SK-N-DZ (cell line): ENCODE measurements around the gene PGA4. TPM values are rescaled to one million over a fixed set of nuclear protein-coding genes. Genes with fewer than 3 reads are reported as not detected.
"Not testable (repeated sequence)": the region's sequence is repeated elsewhere in the genome, so short reads cannot be mapped to it uniquely, and the experiment has no call there.

Experiments used
- DNase-seq: peaks from one replicate; pipeline ENCODE4 v3.0.0-alpha.2; 2015; ENCODE audit warnings: low spot score
- polyA plus RNA-seq, 2 experiments: library from polyadenylated mRNA; depleted of rRNA; stranded (reverse); fragments of >200 nt; gene quantifications; 2 replicates each; pipeline ENCODE4 v1.2.3, GENCODE V29; 2014

The PGA4 gene
- not detected in 2 replicates for polyA plus RNA-seq (2014; cell fraction: cytosol; rRNA removed)
- polyA plus RNA-seq (2014; cell fraction: nucleus; rRNA removed), result not detected in 2 replicates

DNA sequence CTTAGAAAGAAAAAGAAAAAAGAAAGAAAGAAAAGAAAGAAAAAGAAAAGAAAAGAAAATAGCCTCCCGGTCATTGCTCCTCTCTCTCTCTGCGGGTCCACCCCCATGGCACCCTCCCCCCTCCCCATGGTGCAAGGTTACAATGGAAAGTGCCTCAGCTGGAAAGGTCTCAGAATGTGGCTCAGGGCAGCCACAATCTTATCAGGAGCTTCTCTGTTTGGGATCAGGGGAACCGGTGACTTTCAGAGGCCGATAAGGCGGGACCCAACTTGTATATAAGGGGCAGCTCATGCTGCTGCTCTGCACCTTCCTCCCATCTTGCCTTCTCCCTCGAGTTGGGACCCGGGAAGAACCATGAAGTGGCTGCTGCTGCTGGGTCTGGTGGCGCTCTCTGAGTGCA is at the start of gene PGA4:
Gene PGA4 (plus strand): TSS at position 301 of the 400 bp plus-strand sequence. CDS start 54 bp downstream, at position 355.
- not testable (repeated sequence) for DNase-seq

DNA sequence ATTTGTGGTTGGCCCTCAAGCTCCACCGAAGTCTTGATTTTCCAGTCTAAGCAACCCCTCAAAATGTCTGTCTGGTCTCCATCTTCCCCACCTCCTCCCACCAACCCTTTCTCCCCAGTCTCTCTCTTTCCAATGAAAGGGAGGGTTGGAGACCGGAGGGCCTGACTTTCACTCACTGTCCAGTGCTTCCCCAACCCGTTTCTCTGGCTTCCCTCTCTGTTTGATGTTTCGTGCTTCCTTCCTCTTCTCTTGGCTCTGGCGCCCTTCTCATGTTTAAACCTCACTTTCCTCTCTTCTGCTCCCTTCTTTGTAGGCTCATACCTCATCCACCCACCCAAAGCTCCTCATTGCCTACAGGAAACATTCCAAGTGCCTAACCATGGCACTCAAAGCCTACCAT is 49.8 kb upstream of the PGA4 start:
- no peak for DNase-seq

DNA sequence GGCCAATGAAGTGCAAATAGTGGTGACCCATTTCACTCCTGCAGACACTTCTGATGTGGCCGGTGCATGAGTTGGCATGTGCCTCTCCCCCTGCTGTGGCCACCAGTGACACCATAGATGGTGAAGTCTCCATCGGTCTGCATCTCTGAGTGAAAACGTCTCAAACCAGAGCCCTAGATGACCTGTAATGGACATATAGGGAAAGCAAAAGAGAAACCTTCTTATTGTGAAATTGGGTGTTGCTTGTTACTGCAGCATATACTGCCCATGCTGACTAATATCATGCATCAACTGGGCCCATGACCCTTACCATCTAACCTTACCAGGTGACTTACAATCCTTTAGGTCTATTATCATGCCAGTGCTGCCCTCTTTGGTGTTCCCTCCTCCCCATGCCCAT is 49.3 kb upstream of the PGA4 start:
- DNase-seq, result no peak

GRCh38 chr11:61173456-61173855 is 48.7 kb upstream of the PGA4 start:
- peak; percentile 26 for DNase-seq

- DNase-seq, result no peak
These were observed 47.9 kb upstream of the PGA4 start for GRCh38 chr11:61174273-61174672.

DNA sequence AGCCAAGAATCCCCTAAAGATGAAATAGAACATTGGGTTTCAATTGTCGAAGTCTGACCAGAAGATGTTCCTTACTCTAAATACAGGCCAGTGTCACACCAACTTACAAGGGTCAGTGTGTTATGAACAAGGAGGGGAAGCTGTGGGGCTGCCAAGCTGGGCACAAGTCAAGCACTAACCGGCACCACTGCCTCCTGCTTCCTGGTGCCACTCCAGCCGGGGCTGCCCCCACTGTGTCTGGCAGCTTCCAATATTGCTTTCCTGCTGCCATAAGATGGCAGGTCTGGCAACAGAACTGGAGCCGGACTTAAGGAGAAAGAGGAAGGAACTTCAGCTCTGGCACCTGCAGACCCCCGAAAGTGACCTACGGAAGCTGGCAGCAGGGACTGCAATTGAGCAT is 47.2 kb upstream of the PGA4 start:
- no peak for DNase-seq

DNA sequence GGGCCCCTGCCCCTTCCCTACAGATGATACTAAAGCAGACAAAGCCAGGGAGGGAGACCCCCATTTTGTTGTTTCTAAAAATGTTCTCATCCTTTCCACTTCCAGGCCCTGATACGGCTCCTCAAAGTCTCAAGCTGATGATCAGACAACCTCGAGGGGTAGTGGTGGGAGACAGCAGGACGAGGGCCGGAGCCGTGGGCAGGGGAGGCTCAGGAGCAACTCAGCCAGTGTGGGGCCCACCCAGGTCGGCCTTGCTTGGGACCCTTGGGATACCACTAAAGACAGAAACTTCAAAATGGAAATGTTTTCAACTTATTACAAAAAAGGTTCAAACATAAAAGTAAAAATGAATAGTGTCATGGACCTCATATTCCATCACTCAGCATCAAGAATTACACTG is 45.7 kb upstream of the PGA4 start:
- DNase-seq, result no peak

- not testable (repeated sequence) for DNase-seq
These were observed 41.9 kb upstream of the PGA4 start for GRCh38 chr11:61180205-61180604.

DNA sequence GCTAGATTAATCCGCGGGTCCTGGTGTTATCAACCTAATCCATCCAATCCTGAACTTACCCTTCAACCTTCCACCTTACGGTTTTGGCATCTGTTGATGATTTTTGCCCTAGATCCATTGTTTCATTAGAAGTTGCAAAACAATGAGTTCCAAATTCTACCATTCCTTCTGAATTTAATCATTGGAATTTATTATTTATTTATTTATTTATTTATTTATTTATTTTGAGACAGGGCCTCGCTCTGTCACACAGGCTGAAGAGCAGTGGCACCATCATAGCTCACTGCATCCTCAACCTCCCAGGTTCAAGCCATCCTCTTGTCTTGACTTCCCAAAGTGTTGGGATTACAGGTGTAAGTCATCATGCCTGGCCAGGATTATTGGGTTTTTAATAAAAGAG is 40.7 kb upstream of the PGA4 start:
- no peak for DNase-seq

GRCh38 chr11:61183645-61184044 is 38.5 kb upstream of the PGA4 start:
- DNase-seq, result no peak

DNA sequence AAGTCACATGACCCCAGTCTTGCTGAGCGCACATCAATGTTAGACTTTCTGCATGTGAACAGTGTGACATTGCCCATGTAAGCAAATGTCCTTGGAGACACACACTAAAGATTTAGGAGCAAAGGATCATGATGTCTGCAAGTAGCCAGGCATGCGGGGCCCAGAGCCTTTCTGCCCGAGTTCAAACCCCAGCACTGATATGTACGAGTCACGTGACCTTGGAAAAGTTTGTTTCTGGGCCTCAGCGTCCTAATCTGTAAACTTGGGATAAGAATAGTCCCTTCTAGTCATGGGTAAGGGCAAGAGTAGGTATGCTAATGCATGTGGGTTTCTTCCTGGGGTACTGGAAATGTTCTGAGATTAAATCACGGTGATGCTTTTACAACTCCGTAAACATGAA is 35.6 kb upstream of the PGA4 start:
- no peak for DNase-seq

DNA sequence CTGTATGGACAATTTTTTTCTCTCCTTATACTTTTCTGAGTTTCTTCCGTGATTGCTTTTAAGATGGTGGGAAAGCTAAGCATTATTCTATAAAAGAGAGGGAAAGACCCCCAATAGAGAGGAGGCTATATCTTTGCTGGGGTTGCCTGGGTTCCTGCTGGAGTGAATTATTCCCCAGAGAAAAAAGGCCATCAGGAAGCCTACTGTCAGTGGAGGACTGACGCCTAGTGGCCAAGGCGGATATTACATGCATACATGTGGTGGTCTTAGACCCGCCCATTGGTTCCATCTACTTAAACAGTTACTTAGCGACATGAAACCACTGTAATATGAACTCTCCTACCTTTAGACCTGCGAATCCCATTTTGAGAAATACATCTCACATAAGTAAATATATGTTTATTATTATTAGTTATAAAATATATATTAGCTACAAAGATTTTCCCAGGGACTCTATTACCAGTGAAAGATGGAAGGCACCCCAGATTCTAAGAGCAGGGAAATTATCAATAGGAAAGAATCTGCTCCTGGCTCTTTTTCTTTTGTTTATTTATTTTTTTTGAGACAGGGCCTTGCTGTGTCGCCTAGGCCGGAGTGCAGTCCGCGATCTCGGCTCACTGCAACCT is 34.5 kb upstream of the PGA4 start:
- peak; percentile 82 for DNase-seq

DNA sequence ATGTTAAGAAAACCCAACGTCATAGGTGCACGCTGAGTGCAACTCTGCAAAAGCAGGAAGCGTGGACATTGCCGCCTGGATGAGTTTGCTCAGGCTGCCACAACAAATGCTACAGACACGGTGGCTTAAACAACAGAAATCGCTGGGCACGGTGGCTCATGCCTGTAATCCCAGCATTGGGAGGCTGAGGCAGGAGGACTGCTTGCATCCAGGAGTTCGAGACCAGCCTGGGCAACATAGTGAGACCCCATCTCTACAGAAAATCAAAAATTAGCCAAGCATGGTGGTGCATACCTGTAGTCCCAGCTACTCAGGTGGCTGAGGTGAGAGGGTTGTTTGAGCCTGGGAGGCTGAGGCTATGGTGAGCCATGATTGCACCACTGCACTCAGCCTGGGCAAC is 32.2 kb upstream of the PGA4 start:
- no peak for DNase-seq

DNA sequence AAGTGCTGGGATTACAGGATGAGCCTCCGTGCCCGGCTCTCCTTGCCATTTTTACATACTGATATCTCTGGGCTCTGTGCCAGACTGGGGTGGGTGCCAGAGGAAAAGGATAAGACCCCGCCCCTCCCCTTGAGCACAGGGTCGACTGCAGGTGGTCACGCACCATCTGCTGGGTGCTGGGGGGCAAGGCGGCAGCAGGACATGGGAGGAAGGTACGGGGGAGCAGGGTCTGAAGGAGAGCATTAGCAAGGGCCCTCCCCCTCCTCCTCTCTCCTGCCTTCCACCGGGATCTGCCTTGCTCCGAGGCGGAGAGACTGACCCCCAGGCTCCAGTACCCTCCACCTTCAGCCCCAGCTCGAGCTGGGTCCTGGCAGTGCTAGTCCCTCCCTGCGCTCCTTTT is 28.6 kb upstream of the PGA4 start:
- DNase-seq, result no peak

DNA sequence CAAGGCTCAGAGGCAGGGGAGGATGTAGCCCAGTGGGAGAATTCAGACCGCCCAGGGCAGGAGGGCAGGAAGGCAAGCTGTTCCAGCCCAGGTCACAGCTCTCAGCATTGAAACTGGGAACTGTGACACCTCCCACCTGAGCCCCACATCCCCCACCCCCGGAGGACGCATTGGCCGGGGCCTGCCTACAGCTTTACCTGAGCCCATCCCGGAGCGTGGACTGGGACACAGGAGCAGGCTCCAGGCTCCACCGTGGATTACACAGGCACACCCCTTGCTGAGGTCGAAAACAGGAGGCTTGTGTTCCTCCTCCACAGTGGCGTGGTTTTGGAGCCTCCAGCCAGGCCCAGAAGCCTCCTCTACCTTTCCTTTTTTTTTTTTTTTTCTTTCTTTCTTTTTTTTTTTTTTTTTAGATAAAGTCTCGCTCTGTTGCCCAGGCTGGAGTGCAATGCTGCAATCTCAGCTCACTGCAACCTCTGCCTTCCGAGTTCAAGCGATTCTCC is 27.9 kb upstream of the PGA4 start:
- DNase-seq, result no peak

GRCh38 chr11:61194981-61195695 is 27.0 kb upstream of the PGA4 start:
- no peak for DNase-seq

DNA sequence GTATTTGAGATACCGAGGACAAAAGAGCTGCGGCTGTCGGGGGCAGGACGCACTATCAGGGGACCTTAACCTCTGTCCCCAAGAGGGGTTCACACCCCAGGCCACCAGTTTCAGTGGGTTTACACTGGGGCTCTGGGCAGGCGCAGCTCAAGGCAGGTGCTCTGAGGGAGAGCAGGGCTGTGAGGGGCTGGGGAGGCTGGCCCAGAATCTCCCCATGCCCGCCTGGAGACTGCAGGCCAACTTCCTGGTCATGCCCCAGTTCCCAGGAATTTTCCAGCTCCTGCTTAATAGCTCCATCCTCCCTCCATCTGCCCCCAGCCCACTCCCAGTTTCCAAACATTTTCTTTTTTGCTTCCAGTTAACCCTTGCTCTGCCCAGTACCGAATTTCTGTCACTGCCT is 26.4 kb upstream of the PGA4 start:
- no peak for DNase-seq

GRCh38 chr11:61198361-61198760 is 23.8 kb upstream of the PGA4 start:
- DNase-seq, result no peak

GRCh38 chr11:61198948-61199523 is 23.1 kb upstream of the PGA4 start:
- DNase-seq, result no peak

DNA sequence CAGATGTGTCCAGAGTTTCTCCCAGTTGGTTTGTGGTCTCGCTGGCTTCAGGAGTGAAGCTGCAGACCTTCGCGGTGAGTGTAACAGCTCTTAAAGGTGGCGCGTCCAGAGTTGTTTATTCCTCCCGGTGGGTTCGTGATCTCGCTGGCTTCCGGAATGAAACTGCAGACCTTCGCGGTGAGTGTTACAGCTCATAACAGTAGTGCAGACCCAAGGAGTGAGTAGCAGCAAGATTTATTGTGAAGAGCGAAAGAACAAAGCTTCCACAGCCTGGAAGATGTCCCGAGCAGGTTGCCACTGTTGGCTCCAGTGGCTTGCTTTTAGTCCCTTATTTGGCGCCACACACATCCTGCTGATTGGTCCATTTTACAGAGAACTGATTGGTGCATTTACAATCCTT is 20.7 kb upstream of the PGA4 start:
- no peak for DNase-seq

GRCh38 chr11:61202950-61203746 is 19.0 kb upstream of the PGA4 start, which contains the start of gene PGA3:
PGA3 (plus strand) TSS chr11:61203515; CDS start chr11:61203565, 50 bp downstream.
- DNase-seq, result not testable (repeated sequence)

- DNase-seq, result not testable (repeated sequence)
These were observed 18.3 kb upstream of the PGA4 start for GRCh38 chr11:61203873-61204272.
